ENCODE measurements around the gene RERG.
"Not testable (repeated sequence)": the region's sequence is repeated elsewhere in the genome, so short reads cannot be mapped to it uniquely, and the experiment has no call there.

Gene RERG

DNA sequence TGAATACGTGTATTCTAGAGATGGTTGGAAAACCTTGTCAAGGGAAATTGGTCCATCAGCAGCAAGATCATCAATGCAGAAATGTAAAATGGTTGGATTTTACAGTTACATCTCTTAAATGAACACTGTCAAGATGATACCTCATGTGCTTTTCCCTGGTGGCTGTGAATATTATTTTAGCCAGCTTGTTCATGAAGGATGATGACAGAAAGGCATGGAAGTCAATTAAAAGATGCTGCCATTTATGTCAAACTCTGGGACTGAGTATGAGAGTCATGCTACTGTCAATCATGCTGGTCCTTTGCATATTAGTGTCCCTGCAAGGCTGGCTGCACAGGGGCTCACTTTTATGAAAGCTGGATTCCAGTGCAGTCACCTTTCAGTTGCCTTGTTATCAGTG, 10.3 kb upstream of the RERG start:
- no peak for DNase-seq (ENCODE audit: low spot score)
- TF ChIP-seq, protein P1, sequence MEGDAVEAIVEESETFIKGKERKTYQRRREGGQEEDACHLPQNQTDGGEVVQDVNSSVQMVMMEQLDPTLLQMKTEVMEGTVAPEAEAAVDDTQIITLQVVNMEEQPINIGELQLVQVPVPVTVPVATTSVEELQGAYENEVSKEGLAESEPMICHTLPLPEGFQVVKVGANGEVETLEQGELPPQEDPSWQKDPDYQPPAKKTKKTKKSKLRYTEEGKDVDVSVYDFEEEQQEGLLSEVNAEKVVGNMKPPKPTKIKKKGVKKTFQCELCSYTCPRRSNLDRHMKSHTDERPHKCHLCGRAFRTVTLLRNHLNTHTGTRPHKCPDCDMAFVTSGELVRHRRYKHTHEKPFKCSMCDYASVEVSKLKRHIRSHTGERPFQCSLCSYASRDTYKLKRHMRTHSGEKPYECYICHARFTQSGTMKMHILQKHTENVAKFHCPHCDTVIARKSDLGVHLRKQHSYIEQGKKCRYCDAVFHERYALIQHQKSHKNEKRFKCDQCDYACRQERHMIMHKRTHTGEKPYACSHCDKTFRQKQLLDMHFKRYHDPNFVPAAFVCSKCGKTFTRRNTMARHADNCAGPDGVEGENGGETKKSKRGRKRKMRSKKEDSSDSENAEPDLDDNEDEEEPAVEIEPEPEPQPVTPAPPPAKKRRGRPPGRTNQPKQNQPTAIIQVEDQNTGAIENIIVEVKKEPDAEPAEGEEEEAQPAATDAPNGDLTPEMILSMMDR (IDR thresholded peaks at IDR 0.05; ENCODE audit: extremely low read depth, missing control alignments): no peak

DNA sequence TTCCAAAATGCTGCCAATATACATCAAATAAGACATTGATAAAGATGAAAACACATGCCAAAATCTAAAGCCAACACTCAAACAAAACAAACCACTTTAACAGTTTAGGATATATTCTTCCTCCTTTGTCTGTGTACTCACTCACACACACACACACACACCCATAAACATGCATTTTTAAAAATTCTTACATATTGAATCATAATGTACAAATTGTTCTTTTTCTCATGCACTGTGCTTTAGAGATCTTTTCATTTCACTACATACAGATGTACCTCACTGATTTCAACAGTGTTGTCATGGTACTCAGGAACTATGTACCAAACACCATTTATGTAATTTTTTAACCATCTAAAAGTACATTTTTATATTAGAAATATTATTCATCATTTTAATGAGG, 9.5 kb upstream of the RERG start:
- no peak for DNase-seq (ENCODE audit: low spot score)
- TF ChIP-seq, protein P1 (IDR thresholded peaks at IDR 0.05; ENCODE audit: extremely low read depth, missing control alignments): no peak

DNA sequence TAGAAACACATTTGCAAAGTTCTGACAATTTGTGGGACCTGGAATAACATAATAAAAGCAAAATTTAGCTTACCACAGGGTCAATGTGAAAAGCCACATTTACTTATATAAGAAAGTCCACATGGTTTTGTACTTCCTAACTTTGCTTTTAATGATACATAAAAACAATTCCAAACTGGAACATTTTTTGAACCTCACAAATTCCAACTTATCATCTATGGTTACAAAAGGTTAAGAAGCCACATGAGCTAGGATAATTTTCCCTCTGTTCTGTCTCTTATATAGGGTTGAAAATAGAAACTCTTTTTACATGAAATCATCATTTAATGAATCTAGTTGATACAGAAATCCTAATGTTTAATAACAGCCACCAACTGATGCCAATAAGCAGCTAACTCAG, 8.9 kb upstream of the RERG start:
- TF ChIP-seq, protein P1 (IDR thresholded peaks at IDR 0.05; ENCODE audit: extremely low read depth, missing control alignments): no peak
- DNase-seq (ENCODE audit: low spot score): no peak

DNA sequence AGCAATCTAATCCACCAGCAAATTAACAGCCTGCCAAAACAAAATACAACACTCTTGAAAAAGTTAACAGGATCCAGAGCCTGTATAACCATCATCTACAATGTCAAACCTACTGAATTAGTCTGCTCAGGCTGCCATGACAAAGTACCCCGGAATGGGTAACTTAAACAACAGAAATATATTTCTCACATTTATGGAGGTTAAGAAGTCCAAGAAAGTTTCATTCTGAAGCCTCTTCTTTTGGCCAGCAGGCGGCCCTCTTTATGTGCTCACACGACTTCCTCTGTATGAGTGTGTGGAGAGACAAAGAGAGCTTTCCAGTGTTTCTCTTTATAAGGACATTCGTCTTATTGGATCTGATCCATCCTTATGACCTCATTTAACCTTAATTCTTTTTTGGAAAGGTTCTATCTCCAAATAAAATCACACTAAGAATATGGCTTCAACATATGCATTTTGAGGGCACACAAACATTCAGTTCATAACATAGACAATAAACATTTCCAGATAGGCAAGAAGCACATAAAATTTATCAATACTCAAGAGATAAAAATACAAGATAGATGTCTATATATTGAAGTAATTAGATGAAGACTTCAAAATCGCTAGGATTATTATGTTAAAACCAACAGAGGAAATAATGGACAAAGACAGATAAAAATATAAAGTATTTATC, 5.9 kb upstream of the RERG start:
- peak; percentile 32 for DNase-seq (ENCODE audit: low spot score)
- TF ChIP-seq, protein P1 (IDR thresholded peaks at IDR 0.05; ENCODE audit: extremely low read depth, missing control alignments): peak; percentile 38

DNA sequence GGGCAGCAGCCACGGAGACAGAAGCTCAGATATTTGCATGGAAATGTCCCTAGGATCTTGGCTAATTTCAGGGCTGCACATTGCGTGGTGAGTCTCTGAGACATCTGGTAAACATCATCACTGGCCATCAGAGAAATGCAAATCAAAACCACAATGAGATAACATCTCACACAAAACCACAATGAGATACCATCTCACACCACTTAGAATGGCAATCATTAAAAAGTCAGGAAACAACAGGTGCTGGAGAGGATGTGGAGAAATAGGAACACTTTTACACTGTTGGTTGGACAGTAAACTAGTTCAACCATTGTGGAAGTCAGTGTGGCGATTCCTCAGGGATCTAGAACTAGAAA, 4.6 kb upstream of the RERG start:
- not testable (repeated sequence) for DNase-seq (ENCODE audit: low spot score)

DNA sequence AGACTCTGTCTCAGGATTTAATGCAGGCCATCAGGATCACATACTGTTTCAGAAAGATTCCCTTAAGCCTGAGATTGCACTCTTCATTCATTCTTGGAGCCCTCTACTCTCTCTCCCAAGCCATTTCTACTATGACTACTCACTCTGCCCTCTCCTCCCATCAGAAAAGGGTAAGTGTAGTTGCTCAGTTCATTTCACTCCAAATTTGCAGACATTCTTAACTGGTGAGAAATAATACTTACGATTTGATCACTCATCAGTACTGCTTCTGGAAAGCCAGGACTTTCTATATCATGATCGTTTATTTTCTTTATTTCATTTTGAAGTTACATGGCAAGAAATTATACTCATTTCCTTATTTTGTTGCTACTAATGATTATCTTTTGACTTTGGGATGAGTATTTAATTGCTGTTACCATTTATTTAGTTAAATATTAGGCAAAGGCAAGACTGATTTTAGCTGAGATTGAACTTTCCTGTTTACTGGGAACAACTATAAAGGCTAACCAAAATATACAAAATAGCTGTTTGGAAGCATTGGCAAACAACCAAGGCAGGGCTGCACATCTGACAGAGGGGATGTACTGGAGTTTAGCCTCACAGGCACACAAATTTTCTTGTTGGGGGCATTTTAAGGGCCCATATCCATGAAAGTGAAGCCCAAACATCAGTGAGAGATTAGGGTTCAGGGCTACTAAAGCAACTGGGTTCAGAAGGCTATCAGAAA, 4.1 kb upstream of the RERG start:
- DNase-seq (ENCODE audit: low spot score): no peak
- TF ChIP-seq, protein P1 (IDR thresholded peaks at IDR 0.05; ENCODE audit: extremely low read depth, missing control alignments): no peak

DNA sequence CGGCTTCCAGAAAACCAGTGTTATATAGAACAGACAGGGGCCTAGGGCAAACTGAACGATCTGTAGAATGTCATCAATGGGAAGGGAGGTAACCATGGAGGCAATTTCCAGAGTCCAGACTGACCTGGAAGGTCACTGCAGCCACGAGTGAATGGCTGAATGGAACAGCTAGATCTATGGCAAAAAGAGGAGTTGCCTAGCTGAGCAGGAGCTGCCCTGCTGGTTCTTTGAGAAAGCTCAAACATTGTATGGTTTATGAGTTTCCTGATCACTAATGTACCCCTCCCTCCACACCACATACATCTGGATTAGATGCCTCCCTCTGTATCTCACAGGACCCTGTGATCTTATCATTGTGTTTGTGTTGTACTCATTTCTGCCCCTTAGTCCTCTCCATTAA, 1.0 kb upstream of the RERG start:
- TF ChIP-seq, protein P1 (IDR thresholded peaks at IDR 0.05; ENCODE audit: extremely low read depth, missing control alignments): no peak
- no peak for DNase-seq (ENCODE audit: low spot score)

DNA sequence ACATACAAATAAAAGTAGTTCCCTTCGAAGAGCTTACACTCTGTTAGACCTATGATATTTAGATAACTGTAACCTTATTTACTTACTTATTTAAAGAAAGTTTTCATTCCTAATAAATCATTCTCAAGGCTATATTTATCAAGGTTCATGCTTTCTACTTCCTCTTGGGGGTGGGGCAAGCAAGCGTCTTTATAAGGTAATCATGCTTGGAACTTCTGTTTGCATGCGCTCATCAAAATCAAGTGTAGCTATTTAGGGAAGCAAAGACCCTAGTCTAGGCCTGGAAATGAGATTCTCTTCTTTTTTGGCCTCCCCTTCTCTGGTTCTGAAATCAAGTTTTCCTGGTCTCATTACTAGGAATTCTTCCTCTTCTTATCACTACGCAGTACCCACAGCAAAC, 766 bp downstream of the RERG start:
- TF ChIP-seq, protein P1 (IDR thresholded peaks at IDR 0.05; ENCODE audit: extremely low read depth, missing control alignments): no peak
- no peak for DNase-seq (ENCODE audit: low spot score)
